ACC112 (cell line): ENCODE results near the gene MSMP.

Experiments
- H2AFZ ChIP-seq: fragments of 200-600 bp; sonication (generic); one replicate; pipeline ENCODE4 v1.6.0; 2017; ENCODE audit warnings: antibody characterized with exemption, low read length; ENCODE audit not compliant: unreplicated experiment
- H3K27ac ChIP-seq: fragments of 200-600 bp; sonication (generic); 2 replicates; pipeline ENCODE4 v1.5.1; 2014; ENCODE audit warnings: low read depth, mild to moderate bottlenecking, antibody characterized with exemption, low read length, moderate library complexity
- H3K27me3 ChIP-seq: fragments of 200-600 bp; sonication (generic); 2 replicates; pipeline ENCODE4 v1.6.1; 2014; ENCODE audit warnings: mild to moderate bottlenecking, antibody characterized with exemption, low read length, moderate library complexity, mixed read lengths; ENCODE audit not compliant: insufficient read depth
- H3K36me3 ChIP-seq: fragments of 200-600 bp; sonication (generic); 2 replicates; pipeline ENCODE4 v1.6.1; 2016; ENCODE audit warnings: mild to moderate bottlenecking, antibody characterized with exemption, low read length, moderate library complexity, mixed read lengths; ENCODE audit not compliant: insufficient read depth
- H3K4me1 ChIP-seq: fragments of 200-600 bp; sonication (generic); one replicate; pipeline ENCODE4 v1.6.1; 2016; ENCODE audit warnings: low read length, mixed read lengths; ENCODE audit not compliant: insufficient read depth, unreplicated experiment, control insufficient read depth
- H3K4me3 ChIP-seq: fragments of 200-600 bp; sonication (generic); 2 replicates; pipeline ENCODE4 v1.5.1; 2014; ENCODE audit warnings: mild to moderate bottlenecking, low read depth, low read length
- H3K79me2 ChIP-seq: fragments of 200-600 bp; sonication (generic); one replicate; pipeline ENCODE4 v1.6.0; 2016; ENCODE audit warnings: low read length; ENCODE audit not compliant: control insufficient read depth, unreplicated experiment, insufficient read depth

The MSMP gene

DNA sequence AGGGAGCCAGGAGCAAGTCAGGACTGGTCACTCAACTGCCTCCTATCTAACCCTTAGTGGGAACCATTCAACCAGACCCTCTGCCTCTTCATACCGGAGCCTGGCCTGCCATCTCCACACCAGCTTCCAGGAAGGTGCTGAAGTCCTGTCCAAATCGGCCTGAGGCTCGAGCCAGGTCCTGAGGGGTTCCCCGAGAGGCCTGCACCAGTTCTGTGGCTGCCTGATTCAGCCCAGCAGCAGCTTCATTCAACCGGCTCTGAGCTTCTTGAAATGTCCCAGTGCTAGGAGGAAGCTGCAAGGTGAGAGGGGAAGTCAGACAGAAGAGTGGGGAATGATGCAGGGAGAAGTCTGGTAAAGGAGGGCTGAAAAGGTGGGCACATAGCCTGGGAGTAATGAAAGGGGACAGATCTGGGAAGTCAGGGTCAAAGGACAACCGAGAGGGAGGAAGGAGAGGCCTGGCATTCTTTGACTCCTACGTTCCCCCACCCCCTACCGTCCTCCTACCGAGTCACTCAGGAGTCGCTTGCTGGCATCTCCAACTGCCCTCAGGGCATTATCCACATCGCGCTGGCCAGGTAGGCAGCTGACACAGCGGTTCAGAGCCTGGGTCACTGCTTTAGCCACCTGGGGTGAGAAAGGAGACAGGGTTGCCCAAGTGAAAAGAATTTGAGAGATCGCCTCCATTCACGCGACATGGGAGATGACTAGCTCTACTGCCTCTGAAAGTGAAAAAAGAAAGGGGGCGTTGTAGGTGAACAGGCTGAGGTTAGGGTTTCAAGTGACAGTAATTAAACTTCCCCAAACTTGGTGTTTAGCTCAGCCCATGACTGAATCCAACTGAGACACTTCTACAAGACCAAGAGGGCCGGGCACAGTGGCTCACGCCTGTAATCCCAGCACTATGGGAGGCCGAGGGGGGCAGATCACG is 42.3 kb downstream of the MSMP start:
- Histone ChIP-seq H3K79me2 (no peaks in the 10 kb centered on the region), H3K36me3 (peaks cover 45% of the 10 kb centered on the region), H3K4me1 (no peaks in the 10 kb centered on the region), H3K27me3 (no peaks in the 10 kb centered on the region), H3K27ac (no peak overlapping the region), H2AFZ (no peak overlapping the region), H3K4me3 (no peak overlapping the region)

DNA sequence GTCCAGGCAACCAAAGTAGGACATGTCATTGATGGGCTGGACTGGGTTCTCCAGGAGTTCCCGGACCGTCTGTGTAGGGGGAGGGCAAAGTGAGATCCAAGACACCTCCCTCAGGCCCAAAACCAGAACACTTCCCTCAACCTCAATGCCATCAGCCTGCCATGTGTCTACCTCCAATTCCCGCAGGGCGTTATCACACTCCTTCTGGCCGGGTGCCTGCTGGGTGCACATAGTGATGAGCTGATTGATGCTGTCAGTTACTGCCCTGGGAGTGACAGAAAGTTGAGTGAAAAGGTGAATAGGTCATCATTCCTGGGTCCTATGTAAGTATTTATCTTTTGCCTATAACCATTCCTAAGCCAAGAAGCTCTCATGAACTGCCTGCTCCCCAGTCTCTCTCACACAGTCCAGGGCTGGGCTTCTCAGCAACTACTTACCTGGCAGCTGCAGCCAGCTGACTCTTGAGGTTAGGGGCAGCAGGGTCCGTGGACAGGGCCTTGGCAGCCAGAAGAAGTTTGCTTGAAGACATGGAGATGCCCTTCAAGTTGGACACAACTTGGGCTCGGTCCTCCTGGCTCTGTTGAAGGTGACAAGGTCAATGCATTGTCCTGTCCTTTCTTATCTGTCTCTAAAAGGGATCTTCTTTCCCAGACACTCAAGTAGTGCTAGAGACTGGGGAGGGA is 43.1 kb downstream of the MSMP start:
- no peaks in the 10 kb centered on the region for H3K27me3 ChIP-seq
- H3K27ac ChIP-seq, result no peak overlapping the region
- H3K36me3 ChIP-seq, result peaks cover 45% of the 10 kb centered on the region
- H3K4me3 ChIP-seq, result no peak overlapping the region
- H3K4me1 ChIP-seq, result no peaks in the 10 kb centered on the region
- H2AFZ ChIP-seq, result no peak overlapping the region
- no peaks in the 10 kb centered on the region for H3K79me2 ChIP-seq

DNA sequence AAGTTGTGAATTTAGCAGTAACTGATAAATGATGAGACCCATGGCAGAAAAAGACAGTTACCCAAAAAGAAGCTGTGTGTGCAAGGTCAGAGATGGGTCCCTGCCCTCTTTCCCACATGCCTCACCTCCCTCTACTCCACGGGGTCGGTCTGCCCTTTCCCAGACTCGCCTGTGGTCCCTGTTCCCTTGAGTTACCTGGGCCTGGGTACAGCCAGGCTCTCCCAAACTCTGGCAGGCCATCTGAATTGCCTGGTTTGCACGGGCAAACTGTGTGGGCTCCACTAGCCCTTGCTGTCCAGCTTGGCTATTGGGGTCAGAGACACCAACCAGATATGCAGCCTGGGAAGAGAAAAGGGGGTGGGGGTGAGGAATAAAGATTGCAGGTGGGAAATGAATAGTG is 45.9 kb downstream of the MSMP start:
- Histone ChIP-seq H3K27ac (no peak overlapping the region), H2AFZ (no peak overlapping the region), H3K4me3 (no peak overlapping the region), H3K4me1 (no peaks in the 10 kb centered on the region), H3K36me3 (peaks cover 47% of the 10 kb centered on the region), H3K27me3 (no peaks in the 10 kb centered on the region), H3K79me2 (no peaks in the 10 kb centered on the region)

DNA sequence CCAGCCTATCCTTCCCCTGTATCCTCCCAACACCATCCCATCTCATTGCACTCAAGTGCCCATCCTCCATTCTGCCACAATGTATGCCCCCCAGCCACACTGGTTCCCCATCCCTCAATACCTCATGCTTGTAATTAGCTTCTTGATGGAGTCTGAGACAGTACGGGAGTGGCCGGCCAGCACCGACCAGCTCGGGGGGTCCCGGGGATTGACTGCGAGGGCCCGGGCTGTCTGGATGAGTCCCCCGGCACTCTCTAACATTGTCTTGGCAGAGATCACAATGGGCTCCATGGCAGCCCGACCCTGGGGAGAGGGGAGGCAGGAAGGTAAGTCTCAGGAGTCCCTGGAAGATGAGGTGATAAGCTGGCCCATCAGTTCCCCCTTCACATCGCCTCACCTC is 47.1 kb downstream of the MSMP start:
- Histone ChIP-seq H3K4me1 (no peaks in the 10 kb centered on the region), H3K27me3 (no peaks in the 10 kb centered on the region), H3K36me3 (peaks cover 46% of the 10 kb centered on the region), H3K27ac (no peak overlapping the region), H3K79me2 (no peaks in the 10 kb centered on the region), H2AFZ (no peak overlapping the region), H3K4me3 (no peak overlapping the region)

DNA sequence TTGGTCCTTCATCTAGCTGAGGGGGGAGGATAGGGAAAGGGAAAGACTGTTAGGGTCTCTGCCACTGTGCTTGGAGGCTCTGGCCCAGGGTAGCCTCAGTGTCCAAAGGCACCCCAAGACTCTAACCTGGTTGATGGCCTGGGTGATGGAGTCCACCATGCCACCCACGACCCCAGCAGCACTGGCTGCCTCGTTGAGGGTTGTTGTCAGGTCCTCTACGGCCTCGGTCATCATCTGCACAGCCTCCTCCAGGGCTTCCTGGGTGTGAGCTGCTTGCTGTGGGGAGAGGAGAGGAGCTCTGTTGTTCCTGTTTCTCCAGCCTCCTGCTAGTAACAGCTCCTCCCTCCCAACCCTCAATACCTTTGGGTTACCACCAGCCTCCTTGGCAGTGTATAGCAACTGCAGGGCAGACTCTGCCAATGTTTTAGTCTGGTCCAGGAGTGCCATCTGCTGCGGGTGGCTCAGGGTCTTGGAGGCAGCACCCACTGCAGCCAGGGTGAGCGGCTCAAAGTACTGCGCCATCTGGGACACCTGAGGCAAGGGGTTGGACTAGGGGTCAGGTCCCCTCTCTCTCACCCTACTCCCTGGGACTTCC is 48.1 kb downstream of the MSMP start:
- Histone ChIP-seq H3K27me3 (no peaks in the 10 kb centered on the region), H3K4me1 (no peaks in the 10 kb centered on the region), H2AFZ (no peak overlapping the region), H3K27ac (no peak overlapping the region), H3K36me3 (peaks cover 43% of the 10 kb centered on the region), H3K4me3 (no peak overlapping the region), H3K79me2 (no peaks in the 10 kb centered on the region)

DNA sequence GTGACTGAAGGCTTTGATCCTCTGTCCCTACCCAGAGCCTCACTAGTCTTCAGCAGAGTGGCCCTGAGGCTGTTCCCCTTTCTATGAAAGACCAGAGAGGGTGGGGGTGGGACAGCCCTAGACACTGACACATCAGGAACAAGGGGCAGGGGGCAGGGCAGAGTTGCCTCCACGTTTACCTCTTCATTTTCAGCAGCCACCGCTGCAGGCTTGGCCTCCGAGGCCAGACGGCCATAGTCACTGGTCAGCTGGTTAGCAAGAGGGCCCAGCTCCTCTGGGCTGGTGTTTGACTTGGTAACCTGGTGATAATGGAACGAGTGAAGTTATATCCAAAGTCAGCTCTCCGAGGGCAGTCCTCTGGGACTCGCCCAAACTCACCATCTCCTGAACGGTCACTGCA is 48.7 kb downstream of the MSMP start:
- H3K4me1 ChIP-seq, result no peaks in the 10 kb centered on the region
- H3K27ac ChIP-seq, result no peak overlapping the region
- H3K79me2 ChIP-seq, result no peaks in the 10 kb centered on the region
- H3K4me3 ChIP-seq, result no peak overlapping the region
- no peak overlapping the region for H2AFZ ChIP-seq
- no peaks in the 10 kb centered on the region for H3K27me3 ChIP-seq
- H3K36me3 ChIP-seq, result peaks cover 43% of the 10 kb centered on the region

DNA sequence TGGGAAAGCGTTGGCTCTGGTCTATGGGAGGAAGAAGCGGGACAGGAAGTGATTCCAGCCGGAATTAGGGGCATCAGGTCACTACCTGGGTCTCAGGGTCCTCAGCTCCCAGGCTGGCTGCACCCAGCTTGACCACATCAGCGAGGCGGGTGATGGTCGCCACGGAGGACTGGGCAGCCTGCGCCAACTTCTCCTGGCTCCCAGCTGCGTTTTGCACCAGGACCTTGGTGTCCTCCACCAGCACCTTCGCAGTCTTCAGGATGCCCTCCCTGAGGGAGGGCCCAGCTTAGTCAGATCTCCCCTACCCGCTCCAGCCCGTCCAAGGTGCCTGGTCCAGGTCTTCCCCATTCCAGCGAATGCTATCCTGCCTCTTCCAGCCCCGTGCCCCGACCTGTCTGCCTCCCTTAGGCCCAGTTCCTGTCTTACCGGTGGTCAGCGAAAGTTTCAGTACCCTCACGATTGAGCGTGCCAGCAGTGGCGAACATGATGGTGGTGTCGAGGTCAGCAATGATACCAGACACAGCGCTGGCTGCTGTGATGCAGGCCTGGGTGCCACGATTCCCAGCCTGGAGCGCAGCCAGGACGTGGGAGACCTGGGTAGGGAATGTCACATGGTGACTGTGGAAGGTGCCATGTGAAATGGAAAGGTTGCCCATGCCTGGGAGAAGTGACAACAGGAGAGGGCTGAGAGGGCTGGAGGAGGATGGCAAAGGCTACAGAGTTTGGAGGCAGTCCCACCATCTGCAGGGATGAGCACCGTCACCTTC is 50.0 kb downstream of the MSMP start:
- H3K36me3 ChIP-seq, result peaks cover 46% of the 10 kb centered on the region
- no peak overlapping the region for H3K27ac ChIP-seq
- no peaks in the 10 kb centered on the region for H3K4me1 ChIP-seq
- H3K79me2 ChIP-seq, result no peaks in the 10 kb centered on the region
- H3K27me3 ChIP-seq, result no peaks in the 10 kb centered on the region
- H2AFZ ChIP-seq, result no peak overlapping the region
- no peak overlapping the region for H3K4me3 ChIP-seq
